ENCODE results near the gene DIAPH3.
"Not testable (repeated sequence)": the region's sequence is repeated elsewhere in the genome, so short reads cannot be mapped to it uniquely, and the experiment has no call there.

GRCh38 chr13:60195893-60196292 lies 32.2 kb upstream of the DIAPH3 start:
- not testable (repeated sequence) for TF ChIP-seq CTCF, POLR2A (IDR thresholded peaks at IDR 0.05)
